WTC11 (cell line): ENCODE measurements around the gene RPL9.

Experiments used
- CTCF ChIP-seq: fragments of 200-600 bp; IDR thresholded peaks from 2 replicates; pipeline ENCODE4 v1.8.0; 2022; ENCODE audit warnings: antibody characterized with exemption
- E2F1 ChIP-seq: sonication (generic); formaldehyde crosslinking; IDR thresholded peaks from 2 replicates; pipeline ENCODE4 v1.8.0; 2022; ENCODE audit warnings: mild to moderate bottlenecking, missing genetic modification reagents
- HMGXB4 ChIP-seq: sonication (generic); formaldehyde crosslinking; IDR thresholded peaks from 2 replicates; pipeline ENCODE4 v1.8.1; 2023; ENCODE audit warnings: mild to moderate bottlenecking, moderate library complexity, missing genetic modification reagents
- NR2C2 ChIP-seq: sonication (generic); formaldehyde crosslinking; IDR thresholded peaks from 2 replicates; pipeline ENCODE4 v1.8.0; 2022; ENCODE audit warnings: mild to moderate bottlenecking, missing genetic modification reagents
- RORB ChIP-seq: fragments of 250-450 bp; sonication (Bioruptor Pico); IDR thresholded peaks from 2 replicates; pipeline ENCODE4 v1.9.0; 2021; ENCODE audit warnings: mild to moderate bottlenecking
- SMAD3 ChIP-seq: sonication (generic); formaldehyde crosslinking; IDR thresholded peaks from 2 replicates; pipeline ENCODE4 v1.8.0; 2022; ENCODE audit warnings: missing genetic modification reagents, mild to moderate bottlenecking, borderline replicate concordance
- SMAD4 ChIP-seq: sonication (generic); formaldehyde crosslinking; IDR thresholded peaks from 2 replicates; pipeline ENCODE4 v1.8.0; 2022; ENCODE audit warnings: mild to moderate bottlenecking, missing genetic modification reagents
- SP1 ChIP-seq: sonication (generic); formaldehyde crosslinking; conservative IDR thresholded peaks from 2 replicates; pipeline ENCODE4 v1.8.1; 2022; ENCODE audit warnings: missing genetic modification reagents
- TEAD4 ChIP-seq: sonication (generic); formaldehyde crosslinking; IDR thresholded peaks from 2 replicates; pipeline ENCODE4 v1.8.0; 2022; ENCODE audit warnings: mild to moderate bottlenecking, missing genetic modification reagents
- ZNF512 ChIP-seq: sonication (generic); formaldehyde crosslinking; IDR thresholded peaks from 2 replicates; pipeline ENCODE4 v1.8.1; 2022; ENCODE audit warnings: missing genetic modification reagents, borderline replicate concordance
- ZSCAN18 ChIP-seq: fragments of 250-450 bp; sonication (Bioruptor Pico); IDR thresholded peaks from 2 replicates; pipeline ENCODE4 v2.1.2; 2022; ENCODE audit warnings: mild to moderate bottlenecking, moderate library complexity

GRCh38 chr4:39452153-39452859, 6.4 kb downstream of the RPL9 start:
- TF ChIP-seq SMAD4 (CRISPR knock-in tag), result no peak
- TF ChIP-seq SP1 (CRISPR knock-in tag), result no peak
- TF ChIP-seq CTCF, result no peak
- no peak for TF ChIP-seq RORB
- no peak for TF ChIP-seq ZNF512 (CRISPR knock-in tag)
- no peak for TF ChIP-seq E2F1
- TF ChIP-seq SMAD3 (CRISPR knock-in tag), result no peak
- no peak for TF ChIP-seq ZSCAN18
- TF ChIP-seq NR2C2 (CRISPR knock-in tag), result no peak
- no peak for TF ChIP-seq TEAD4 (CRISPR knock-in tag)
- TF ChIP-seq HMGXB4, result no peak
